Measurements from ENCODE around the gene SLC7A8. TPM values are rescaled to one million over a fixed set of nuclear protein-coding genes. Genes with fewer than 3 reads are reported as not detected.

SLC7A8 gene
- total RNA-seq, 1 donor from 2014 or later: 4.1 TPM

- DNase-seq (ENCODE audit: low spot score in 2 of 2) (no peak), FAIRE-seq (no peak)
Observed at GRCh38 chr14:23076785-23077408, 106.6 kb downstream of the SLC7A8 start.

Small RNA genes within 50 kb of the gene (small RNA-seq; reads per million reads assigned to genes)
- gene AL049829.1 (not detected), gene RNU6-1138P (not detected)

Other genes starting within 250 kb of the SLC7A8 start
- 23.2 TPM for gene HAUS4, start 226.6 kb downstream of the SLC7A8 start, total RNA-seq
- 4.5 TPM for gene AJUBA, start 201.1 kb downstream of the SLC7A8 start, total RNA-seq
- 4.5 TPM for gene C14orf93, start 173.5 kb downstream of the SLC7A8 start, total RNA-seq
- gene PSMB5, start 148.8 kb downstream of the SLC7A8 start, total RNA-seq: 194 TPM
- under 0.01 TPM for gene PSMB11, start 141.4 kb downstream of the SLC7A8 start, total RNA-seq
- 9.4 TPM for gene CDH24, start 126.1 kb downstream of the SLC7A8 start, total RNA-seq
- 73.0 TPM for gene ACIN1, start 88.5 kb downstream of the SLC7A8 start, total RNA-seq
- gene C14orf119, start 88.2 kb downstream of the SLC7A8 start, total RNA-seq: 22.0 TPM
- gene CIROP, start 78.7 kb downstream of the SLC7A8 start, total RNA-seq: not detected
- gene CEBPE, start 64.4 kb downstream of the SLC7A8 start, total RNA-seq: not detected
- not detected for gene RNF212B, start 54.3 kb upstream of the SLC7A8 start, total RNA-seq
- 2.0 TPM for gene HOMEZ, start 102.5 kb upstream of the SLC7A8 start, total RNA-seq
- gene PPP1R3E, start 119.2 kb upstream of the SLC7A8 start, total RNA-seq: 4.5 TPM
- gene BCL2L2, start 123.2 kb upstream of the SLC7A8 start, total RNA-seq: 10.6 TPM
- 70.1 TPM for gene PABPN1, start 137.8 kb upstream of the SLC7A8 start, total RNA-seq
- gene SLC22A17, start 169.2 kb upstream of the SLC7A8 start, total RNA-seq: 154 TPM
- 6.9 TPM for gene EFS, start 181.5 kb upstream of the SLC7A8 start, total RNA-seq
- not detected for gene IL25, start 189.1 kb upstream of the SLC7A8 start, total RNA-seq
- 1.6 TPM for gene CMTM5, start 193.4 kb upstream of the SLC7A8 start, total RNA-seq
- not detected for gene MYH6, start 224.6 kb upstream of the SLC7A8 start, total RNA-seq